ENCODE measurements around the gene TRNT1. TPM values are rescaled to one million over a fixed set of nuclear protein-coding genes. Genes with fewer than 3 reads are reported as not detected.

Gene TRNT1
- total and polyA plus RNA-seq, 2 experiments from 2014 or later = 33.9 to 36.4 TPM

- Histone ChIP-seq H3K36me3 (ENCODE audit: insufficient read depth) (no peaks in the 10 kb centered on the region), H4K20me1 (replicated peaks; ENCODE audit: insufficient read depth) (no peaks in the 10 kb centered on the region), H3K4me2 (no peak overlapping the region), H3K27me3 (ENCODE audit: insufficient read depth) (no peaks in the 10 kb centered on the region), H3K27ac (ENCODE audit: low read depth) (no peak overlapping the region), H3K9me2 (ENCODE audit: insufficient read depth) (0 out of 2 replicates have a peak, but pooled peaks cover 6% of the 10 kb centered on the region), H2AFZ (no peak overlapping the region), H3K4me1 (ENCODE audit: insufficient read depth) (no peaks in the 10 kb centered on the region), H3K4me3 (no peak overlapping the region), H3F3A (replicated peaks; ENCODE audit: low read depth) (no peaks in the 10 kb centered on the region), H3K79me2 (replicated peaks; ENCODE audit: insufficient read depth) (no peaks in the 10 kb centered on the region)
- H3K4me3 Mint-ChIP-seq = no peak overlapping the region
- no peak for TF ChIP-seq CTCF (conservative IDR thresholded peaks at IDR 0.05; ENCODE audit: low read depth in 2 of 2)
- no peak for TF ChIP-seq ZNF114 (CRISPR knock-in tag; IDR thresholded peaks at IDR 0.05)
- TF ChIP-seq ZNF462 (CRISPR knock-in tag; IDR thresholded peaks at IDR 0.05) = no peak
- TF ChIP-seq JUNB (IDR thresholded peaks at IDR 0.05; ENCODE audit: unreplicated experiment) = no peak
- TF ChIP-seq EZH2phosphoT487 (IDR thresholded peaks at IDR 0.05; ENCODE audit: unreplicated experiment) = no peak
- no peak for TF ChIP-seq REST (IDR thresholded peaks at IDR 0.05; ENCODE audit: unreplicated experiment)
- no peak overlapping the region for H3K27ac Mint-ChIP-seq
- no peaks in the 10 kb centered on the region for H3K4me1 Mint-ChIP-seq
- DNase-seq (ENCODE audit: low spot score) (no peak), ATAC-seq (no peak)
- H3K36me3 Mint-ChIP-seq (ENCODE audit: low read depth) = peaks cover 18% of the 10 kb centered on the region
- H3K9me3 Mint-ChIP-seq = peaks cover 93% of the 10 kb centered on the region
- H3K27me3 Mint-ChIP-seq (ENCODE audit: insufficient read depth, low read depth, poor library complexity) = no peaks in the 10 kb centered on the region
Measured at GRCh38 chr3:3102751-3103150, 24.0 kb upstream of the TRNT1 start.
